Colon (tissue), 2 donors: Measurements from ENCODE around the gene PKIG.

Experiments
- FAIRE-seq: peaks from 2 replicates; lab custom pipeline; 2012; peaks lifted over from hg19 to GRCh38; lab: Jason Lieb, UNC
- donor health status: control.
- donor health status: control.

Gene PKIG

GRCh38 chr20:44596876-44597275, 14.5 kb downstream of the PKIG start:
- no peak for FAIRE-seq

GRCh38 chr20:44597516-44597915, 15.1 kb downstream of the PKIG start:
- FAIRE-seq = no peak

- no peak for FAIRE-seq
Observed at GRCh38 chr20:44597930-44598329, 15.6 kb downstream of the PKIG start.

- no peak for FAIRE-seq
Observed at GRCh38 chr20:44598423-44599305, 16.3 kb downstream of the PKIG start.

- FAIRE-seq = no peak
Observed at GRCh38 chr20:44599715-44600114, 17.3 kb downstream of the PKIG start.

- FAIRE-seq = no peak
Observed at GRCh38 chr20:44600301-44600700, 17.9 kb downstream of the PKIG start.

- no peak for FAIRE-seq
Observed at GRCh38 chr20:44600758-44601201, 18.4 kb downstream of the PKIG start.

GRCh38 chr20:44601236-44601671, 18.9 kb downstream of the PKIG start:
- FAIRE-seq = no peak

- no peak for FAIRE-seq
Observed at GRCh38 chr20:44601801-44602204, 19.4 kb downstream of the PKIG start.

GRCh38 chr20:44603327-44603726, 20.9 kb downstream of the PKIG start:
- no peak for FAIRE-seq

- no peak for FAIRE-seq
Observed at GRCh38 chr20:44606725-44607441, 24.5 kb downstream of the PKIG start.

- no peak for FAIRE-seq
Observed at GRCh38 chr20:44609006-44609515, 26.7 kb downstream of the PKIG start.

- no peak for FAIRE-seq
Observed at GRCh38 chr20:44609516-44610312, 27.3 kb downstream of the PKIG start.

GRCh38 chr20:44610313-44610962, 28.1 kb downstream of the PKIG start:
- no peak for FAIRE-seq

GRCh38 chr20:44613575-44613974, 31.2 kb downstream of the PKIG start:
- FAIRE-seq = no peak

GRCh38 chr20:44614525-44614924, 32.1 kb downstream of the PKIG start:
- no peak for FAIRE-seq

- no peak for FAIRE-seq
Observed at GRCh38 chr20:44615169-44615791, 32.9 kb downstream of the PKIG start.

- FAIRE-seq = no peak
Observed at GRCh38 chr20:44615876-44616603, 33.7 kb downstream of the PKIG start.

- no peak for FAIRE-seq
Observed at GRCh38 chr20:44616604-44616964, 34.2 kb downstream of the PKIG start.

GRCh38 chr20:44618318-44618731, 35.9 kb downstream of the PKIG start:
- FAIRE-seq = no peak

- no peak for FAIRE-seq
Observed at GRCh38 chr20:44619294-44619693, 36.9 kb downstream of the PKIG start.
